Fibroblast of mammary gland (primary cell): ENCODE data around the gene ANKRD44.

Source experiments
- DNase-seq: peaks from one replicate; pipeline ENCODE4 v3.0.0-alpha.2; 2010; ENCODE audit warnings: low read depth
- H3K4me3 ChIP-seq: 2 replicates; pipeline ENCODE4 v1.5.1; 2011; ENCODE audit warnings: low read depth, mild to moderate bottlenecking, low read length, moderate library complexity; ENCODE audit not compliant: control insufficient read depth
- CTCF ChIP-seq: conservative IDR thresholded peaks from 2 replicates; pipeline ENCODE4 v1.5.1; 2011; ENCODE audit warnings: low read depth, low read length, inconsistent platforms; ENCODE audit not compliant: control insufficient read depth, insufficient read depth

Gene ANKRD44

GRCh38 chr2:197052356-197052755, 258.2 kb downstream of the ANKRD44 start:
- H3K4me3 ChIP-seq, result no peak overlapping the region
- no peak for TF ChIP-seq CTCF
- DNase-seq, result peak; percentile 8

DNA sequence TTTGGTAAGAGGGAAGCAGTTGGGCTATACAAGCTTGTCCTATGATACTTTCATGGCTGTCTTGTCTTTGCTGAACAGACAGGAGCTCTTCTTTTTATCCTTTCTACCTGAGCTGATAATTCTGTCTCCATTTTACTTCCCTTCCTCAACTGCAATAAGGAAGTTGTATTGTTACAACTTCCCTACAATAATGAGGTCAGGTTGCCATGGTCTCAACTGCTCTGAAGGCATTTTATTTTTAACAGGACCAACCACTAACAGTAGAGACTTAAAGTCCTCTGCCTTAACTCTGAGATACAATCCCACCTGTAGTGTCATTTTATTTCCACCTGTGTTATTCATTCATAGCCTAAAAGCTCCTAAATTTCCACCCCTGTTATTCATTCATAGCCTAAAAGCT, 265.5 kb downstream of the ANKRD44 start:
- TF ChIP-seq CTCF, result no peak

GRCh38 chr2:197042739-197043196, 267.8 kb downstream of the ANKRD44 start:
- no peak for DNase-seq
- TF ChIP-seq CTCF, result no peak
- no peak overlapping the region for H3K4me3 ChIP-seq

More for the DNA sequence above, 265.5 kb downstream of the ANKRD44 start:
- no peak for DNase-seq
- H3K4me3 ChIP-seq, result no peak overlapping the region

DNA sequence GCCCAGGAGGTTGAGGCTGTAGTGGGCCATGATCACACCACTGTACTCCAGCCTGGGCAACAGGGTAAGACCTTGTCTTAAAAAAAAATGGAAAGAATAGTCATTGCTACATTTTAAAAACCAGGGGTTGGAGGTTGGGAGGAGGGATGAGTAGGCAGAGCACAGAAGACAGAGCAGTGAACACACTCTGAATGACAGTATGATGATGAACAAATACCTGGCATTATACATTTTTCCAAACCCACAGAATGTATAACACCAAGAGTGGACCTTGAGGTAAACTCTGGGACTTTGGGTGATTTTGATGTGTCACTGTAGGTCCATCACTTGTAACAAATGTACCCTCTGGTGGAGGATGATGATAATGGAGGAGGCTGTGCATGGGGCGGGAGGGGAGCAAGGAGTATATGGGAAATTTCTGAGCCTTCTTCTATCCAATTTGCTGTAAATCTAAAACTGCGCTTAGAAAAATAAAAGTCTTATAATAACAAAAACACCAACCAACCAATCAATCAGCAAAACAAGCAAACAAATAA, 272.6 kb downstream of the ANKRD44 start:
- peak; percentile 12 for TF ChIP-seq CTCF
- peak; percentile 14 for DNase-seq
- no peak overlapping the region for H3K4me3 ChIP-seq

DNA sequence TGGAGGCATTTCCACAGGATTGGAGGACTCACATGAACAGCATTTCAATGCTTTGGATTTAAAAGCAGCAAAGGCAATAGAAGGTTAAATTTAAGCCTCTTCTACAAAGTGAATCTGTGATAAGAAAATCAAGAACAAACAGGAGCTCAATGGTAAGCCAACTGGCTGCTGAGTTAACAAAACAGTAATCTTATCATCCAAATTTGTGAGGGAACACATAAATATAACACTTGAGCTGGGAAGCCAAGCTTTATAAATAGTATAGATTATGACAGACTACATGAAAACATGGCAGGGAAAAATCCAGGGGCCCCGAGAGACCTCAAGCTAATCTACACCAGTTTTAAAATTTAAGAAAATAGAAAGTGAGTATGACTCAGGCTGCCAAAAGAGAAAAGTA, 275.6 kb downstream of the ANKRD44 start:
- no peak for DNase-seq
- no peak for TF ChIP-seq CTCF
- no peak overlapping the region for H3K4me3 ChIP-seq

GRCh38 chr2:197034292-197034691, 276.3 kb downstream of the ANKRD44 start:
- H3K4me3 ChIP-seq, result no peak overlapping the region
- TF ChIP-seq CTCF, result no peak
- no peak for DNase-seq

DNA sequence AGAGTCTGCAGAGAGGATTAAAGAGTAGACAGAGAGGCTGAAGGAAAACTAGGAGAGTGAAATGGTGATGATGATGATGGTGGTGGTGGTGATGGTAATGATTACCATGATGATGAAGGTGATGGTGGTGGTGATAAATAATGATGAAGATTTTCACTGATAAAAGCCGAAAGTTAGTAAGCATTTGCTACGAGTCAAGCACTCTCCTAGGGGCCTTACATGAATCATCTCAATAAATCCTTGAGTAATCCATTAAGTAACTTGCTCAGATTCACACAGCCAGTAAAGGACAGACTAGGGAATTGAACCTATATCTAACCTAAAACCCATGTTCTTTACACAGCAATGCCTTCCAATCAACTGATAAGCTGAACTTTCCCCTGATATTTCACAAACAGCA, 277.4 kb downstream of the ANKRD44 start:
- H3K4me3 ChIP-seq, result no peak overlapping the region
- DNase-seq, result peak; percentile 39
- no peak for TF ChIP-seq CTCF
